ENCODE measurements around the gene CEACAM21. TPM values are rescaled to one million over a fixed set of nuclear protein-coding genes. Genes with fewer than 3 reads are reported as not detected.

Gene CEACAM21
- total and polyA plus RNA-seq, 2 donors from 2014 or later, result 1.2 to 5.6 TPM

DNA sequence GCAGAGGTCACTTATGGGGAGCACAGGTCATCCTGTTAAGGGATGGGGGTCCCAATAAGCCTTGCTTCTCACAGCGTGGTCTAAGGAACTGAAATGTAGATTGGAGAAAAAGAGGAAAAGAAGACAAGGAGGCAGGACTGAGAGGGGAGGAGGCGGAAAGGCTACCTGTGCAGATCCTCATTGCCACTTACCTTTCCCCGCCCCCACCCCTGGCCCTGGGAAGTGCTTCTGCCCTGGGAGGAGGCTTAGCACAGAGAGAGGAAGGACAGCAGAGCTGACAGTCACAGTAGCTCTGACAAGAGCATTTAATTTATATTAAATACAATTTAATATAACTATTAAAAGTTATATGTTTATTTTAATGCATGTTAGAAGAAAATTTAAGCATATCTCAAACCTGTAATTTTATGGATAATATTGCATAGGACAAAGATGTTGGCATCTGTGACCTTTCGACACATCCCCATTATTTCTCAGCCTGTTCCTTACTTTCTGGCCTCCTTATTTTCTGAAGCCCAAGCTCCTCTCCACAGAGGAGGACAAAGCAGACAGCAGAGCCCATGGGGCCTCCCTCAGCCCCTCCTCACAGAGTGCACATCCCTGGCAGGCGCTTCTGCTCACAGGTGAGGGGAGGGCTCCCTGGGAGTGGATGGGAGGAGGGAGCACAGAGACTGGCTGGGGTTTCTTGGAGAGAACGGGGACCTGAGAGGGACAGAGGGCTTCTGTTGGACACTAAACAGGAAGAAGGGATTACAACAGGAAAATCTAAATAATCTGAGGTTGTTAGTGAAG lies 23.4 kb downstream of the CEACAM21 start:
- Histone ChIP-seq H3K4me1 (ENCODE audit: control insufficient read depth in 2 of 3, insufficient read depth in 2 of 3, low read depth in 1 of 3, low read length in 3 of 3) (no peaks in the 10 kb centered on the region), H3K9ac (ENCODE audit: low read length in 3 of 3) (no peak overlapping the region), H3K36me3 (ENCODE audit: control insufficient read depth in 2 of 3, insufficient read depth in 3 of 3, low read length in 3 of 3) (no peaks in the 10 kb centered on the region), H3K27me3 (ENCODE audit: control insufficient read depth, insufficient read depth, low read length) (no peaks in the 10 kb centered on the region), H3K9me3 (ENCODE audit: control insufficient read depth in 2 of 3, insufficient read depth in 1 of 3, low read length in 3 of 3) (no peaks in the 10 kb centered on the region), H3K4me3 (ENCODE audit: low read length in 3 of 3) (no peak overlapping the region), H3K27ac (ENCODE audit: low read depth in 2 of 2, low read length in 2 of 2) (no peak overlapping the region)
- FAIRE-seq (no peak), DNase-seq (no peak)
- TF ChIP-seq, protein P1, sequence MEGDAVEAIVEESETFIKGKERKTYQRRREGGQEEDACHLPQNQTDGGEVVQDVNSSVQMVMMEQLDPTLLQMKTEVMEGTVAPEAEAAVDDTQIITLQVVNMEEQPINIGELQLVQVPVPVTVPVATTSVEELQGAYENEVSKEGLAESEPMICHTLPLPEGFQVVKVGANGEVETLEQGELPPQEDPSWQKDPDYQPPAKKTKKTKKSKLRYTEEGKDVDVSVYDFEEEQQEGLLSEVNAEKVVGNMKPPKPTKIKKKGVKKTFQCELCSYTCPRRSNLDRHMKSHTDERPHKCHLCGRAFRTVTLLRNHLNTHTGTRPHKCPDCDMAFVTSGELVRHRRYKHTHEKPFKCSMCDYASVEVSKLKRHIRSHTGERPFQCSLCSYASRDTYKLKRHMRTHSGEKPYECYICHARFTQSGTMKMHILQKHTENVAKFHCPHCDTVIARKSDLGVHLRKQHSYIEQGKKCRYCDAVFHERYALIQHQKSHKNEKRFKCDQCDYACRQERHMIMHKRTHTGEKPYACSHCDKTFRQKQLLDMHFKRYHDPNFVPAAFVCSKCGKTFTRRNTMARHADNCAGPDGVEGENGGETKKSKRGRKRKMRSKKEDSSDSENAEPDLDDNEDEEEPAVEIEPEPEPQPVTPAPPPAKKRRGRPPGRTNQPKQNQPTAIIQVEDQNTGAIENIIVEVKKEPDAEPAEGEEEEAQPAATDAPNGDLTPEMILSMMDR (IDR thresholded peaks at IDR 0.05; ENCODE audit: borderline replicate concordance, extremely low read depth, insufficient read depth), result no peak
- intact Hi-C loops (cut with DNase I), result no loop called here

DNA sequence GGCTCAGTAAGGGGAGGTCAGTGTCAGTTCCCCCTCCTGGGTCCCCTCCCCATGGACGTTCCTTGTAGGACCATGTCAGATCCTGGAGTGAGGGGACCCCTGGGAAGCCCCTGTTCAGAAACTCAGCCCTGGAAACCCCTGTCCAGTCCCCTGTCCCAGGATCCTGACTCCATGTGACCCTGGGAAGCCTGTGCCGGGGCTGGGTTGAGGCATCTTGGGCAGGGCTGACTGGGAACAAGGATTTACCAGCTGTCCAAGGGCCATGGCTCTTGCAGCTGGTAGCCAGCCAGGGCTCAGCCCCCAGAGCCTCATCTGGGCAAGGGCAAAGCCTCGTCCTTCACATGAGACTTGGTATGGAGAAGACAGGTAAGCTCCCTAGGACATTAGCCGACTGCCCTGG lies 25.8 kb downstream of the CEACAM21 start:
- no peaks in the 10 kb centered on the region for H3K27me3 ChIP-seq (ENCODE audit: control insufficient read depth, insufficient read depth, low read length)
- H3K27ac ChIP-seq (ENCODE audit: low read depth in 2 of 2, low read length in 2 of 2), result no peak overlapping the region
- intact Hi-C loops (cut with DNase I), result no loop called here
- H3K9ac ChIP-seq (ENCODE audit: low read length in 3 of 3), result no peak overlapping the region
- TF ChIP-seq, protein P1 (IDR thresholded peaks at IDR 0.05; ENCODE audit: borderline replicate concordance, extremely low read depth, insufficient read depth), result no peak
- H3K4me3 ChIP-seq (ENCODE audit: low read length in 3 of 3), result no peak overlapping the region
- no peaks in the 10 kb centered on the region for H3K4me1 ChIP-seq (ENCODE audit: control insufficient read depth in 2 of 3, insufficient read depth in 2 of 3, low read depth in 1 of 3, low read length in 3 of 3)
- no peaks in the 10 kb centered on the region for H3K36me3 ChIP-seq (ENCODE audit: control insufficient read depth in 2 of 3, insufficient read depth in 3 of 3, low read length in 3 of 3)
- no peak for DNase-seq
- FAIRE-seq, result no peak
- no peaks in the 10 kb centered on the region for H3K9me3 ChIP-seq (ENCODE audit: control insufficient read depth in 2 of 3, insufficient read depth in 1 of 3, low read length in 3 of 3)

DNA sequence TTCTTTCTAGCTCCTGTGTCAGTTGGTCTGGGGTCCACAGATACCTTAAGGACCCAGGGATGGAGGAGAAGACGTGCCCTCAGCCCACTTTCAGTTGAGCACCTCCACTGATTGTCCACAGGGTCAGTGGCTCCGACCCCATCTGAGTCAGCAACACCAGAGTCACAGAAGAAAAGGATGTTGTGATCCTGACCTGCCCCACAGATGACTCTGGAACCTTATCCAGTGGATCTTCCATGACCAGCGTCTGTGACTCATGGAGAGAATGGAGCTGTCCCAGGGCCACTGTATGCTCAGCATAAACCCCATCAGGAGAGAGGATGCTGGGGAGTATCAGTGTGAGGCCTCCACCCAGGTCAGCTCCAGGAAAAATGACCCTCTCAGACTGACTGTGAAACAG lies 28.9 kb downstream of the CEACAM21 start:
- H3K9me3 ChIP-seq (ENCODE audit: control insufficient read depth in 2 of 3, insufficient read depth in 1 of 3, low read length in 3 of 3), result no peaks in the 10 kb centered on the region
- H3K27me3 ChIP-seq (ENCODE audit: control insufficient read depth, insufficient read depth, low read length), result no peaks in the 10 kb centered on the region
- TF ChIP-seq, protein P1 (IDR thresholded peaks at IDR 0.05; ENCODE audit: borderline replicate concordance, extremely low read depth, insufficient read depth), result no peak
- FAIRE-seq (no peak), DNase-seq (no peak)
- no peak overlapping the region for H3K4me3 ChIP-seq (ENCODE audit: low read length in 3 of 3)
- no peak overlapping the region for H3K27ac ChIP-seq (ENCODE audit: low read depth in 2 of 2, low read length in 2 of 2)
- no peak overlapping the region for H3K9ac ChIP-seq (ENCODE audit: low read length in 3 of 3)
- no peaks in the 10 kb centered on the region for H3K4me1 ChIP-seq (ENCODE audit: control insufficient read depth in 2 of 3, insufficient read depth in 2 of 3, low read depth in 1 of 3, low read length in 3 of 3)
- no peaks in the 10 kb centered on the region for H3K36me3 ChIP-seq (ENCODE audit: control insufficient read depth in 2 of 3, insufficient read depth in 3 of 3, low read length in 3 of 3)
- intact Hi-C loops (cut with DNase I), result no loop called here

Measured in kidney (tissue), 14 donors.